ENCODE measurements around the gene SLC35F6.
"Not testable (repeated sequence)": the region's sequence is repeated elsewhere in the genome, so short reads cannot be mapped to it uniquely, and the experiment has no call there.

Gene SLC35F6

DNA sequence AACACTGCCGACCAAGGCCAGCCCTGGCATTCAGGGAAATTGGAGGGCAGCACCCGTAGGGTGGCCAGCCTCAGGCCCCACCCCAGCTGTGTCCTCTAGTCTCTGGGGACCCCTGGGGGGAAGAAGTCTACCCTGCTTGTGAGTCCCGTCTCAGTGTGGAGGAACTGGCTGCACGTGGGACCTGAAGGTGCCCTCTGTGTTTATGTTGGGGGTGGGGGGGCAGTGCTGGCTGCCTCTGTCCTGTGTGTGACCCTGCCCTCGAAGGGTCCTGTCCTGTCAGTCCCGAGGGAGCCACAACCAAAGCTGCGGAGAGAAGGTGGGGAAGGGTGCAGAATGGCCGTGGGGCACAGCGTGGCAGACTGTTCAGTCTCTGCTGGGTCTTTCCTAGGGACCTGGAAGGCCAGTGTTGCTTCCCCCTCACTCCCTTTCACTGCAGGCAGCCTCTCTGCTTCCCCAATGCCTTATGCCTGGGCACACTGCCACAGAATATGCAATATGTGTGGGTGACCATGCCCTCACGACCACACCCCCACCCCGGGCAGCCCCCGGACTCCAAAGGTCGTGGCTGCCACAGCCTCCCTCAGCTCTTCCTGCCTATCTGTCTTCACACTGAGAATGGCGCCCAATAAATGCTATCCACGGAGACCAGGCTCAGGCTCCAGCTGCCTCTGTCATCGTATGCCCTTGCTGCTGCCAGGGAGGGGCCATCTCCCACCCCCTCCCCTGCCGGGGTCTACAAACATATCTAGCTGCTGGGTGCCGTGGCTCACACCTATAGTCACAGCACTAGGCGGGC, 33.3 kb upstream of the SLC35F6 start:
- DNase-seq (ENCODE audit: low read depth in 2 of 2, low spot score in 1 of 2): no peak

- no peak for DNase-seq (ENCODE audit: low read depth in 2 of 2, low spot score in 1 of 2)
These were observed 32.4 kb upstream of the SLC35F6 start for GRCh38 chr2:26731714-26732113.

DNA sequence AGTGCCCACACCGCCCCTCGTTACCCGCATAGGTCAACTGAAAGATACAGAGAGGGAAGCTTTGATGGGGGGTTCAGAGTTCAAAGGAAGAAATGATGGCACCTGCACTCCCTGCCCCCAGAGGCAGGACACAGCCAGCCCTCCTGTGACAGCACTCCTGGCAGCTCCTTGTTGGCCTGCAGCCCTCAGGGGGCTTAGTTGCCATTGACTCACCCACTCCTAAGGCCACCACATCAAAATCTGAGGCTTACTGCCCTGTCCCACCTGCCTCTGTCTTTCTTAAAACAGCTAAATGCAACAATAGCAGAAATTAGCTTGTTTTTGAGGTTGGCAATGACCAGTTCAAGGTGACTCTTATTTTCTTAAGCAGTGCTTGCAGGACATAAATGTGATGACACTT, 31.6 kb upstream of the SLC35F6 start:
- DNase-seq (ENCODE audit: low read depth in 2 of 2, low spot score in 1 of 2): no peak

- no peak for DNase-seq (ENCODE audit: low read depth in 2 of 2, low spot score in 1 of 2)
These were observed 30.7 kb upstream of the SLC35F6 start for GRCh38 chr2:26733413-26733812.

GRCh38 chr2:26735097-26735496, 29.0 kb upstream of the SLC35F6 start:
- no peak for DNase-seq (ENCODE audit: low read depth in 2 of 2, low spot score in 1 of 2)

GRCh38 chr2:26735883-26736588, 28.0 kb upstream of the SLC35F6 start:
- DNase-seq (ENCODE audit: low read depth in 2 of 2, low spot score in 1 of 2): no peak

- no peak for DNase-seq (ENCODE audit: low read depth in 2 of 2, low spot score in 1 of 2)
These were observed 26.9 kb upstream of the SLC35F6 start for GRCh38 chr2:26737221-26737620.

GRCh38 chr2:26738481-26738880, 25.6 kb upstream of the SLC35F6 start:
- DNase-seq (ENCODE audit: low read depth in 2 of 2, low spot score in 1 of 2): no peak

DNA sequence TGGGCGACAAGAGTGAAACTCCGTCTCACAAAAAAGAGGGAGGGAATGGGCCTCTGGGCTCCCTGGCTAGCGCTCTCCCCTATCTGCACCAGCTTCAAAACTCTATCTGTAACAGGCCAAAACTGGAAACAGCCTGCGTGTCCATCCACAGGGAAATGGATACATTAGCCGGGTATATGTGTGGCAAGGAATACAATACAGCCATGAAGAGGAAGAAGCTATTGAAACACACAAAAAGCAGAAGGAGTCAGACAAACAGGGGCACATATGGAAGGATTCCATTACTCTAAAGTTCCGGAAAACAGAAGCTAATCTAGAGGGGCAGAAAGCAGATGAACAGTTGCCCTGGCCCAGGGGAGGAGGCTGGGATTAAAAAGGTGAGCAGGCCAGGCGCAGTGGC, 24.6 kb upstream of the SLC35F6 start:
- no peak for DNase-seq (ENCODE audit: low read depth in 2 of 2, low spot score in 1 of 2)

GRCh38 chr2:26740346-26740745, 23.7 kb upstream of the SLC35F6 start:
- DNase-seq (ENCODE audit: low read depth in 2 of 2, low spot score in 1 of 2): no peak

GRCh38 chr2:26740890-26741302, 23.2 kb upstream of the SLC35F6 start:
- DNase-seq (ENCODE audit: low read depth in 2 of 2, low spot score in 1 of 2): no peak

- DNase-seq (ENCODE audit: low read depth in 2 of 2, low spot score in 1 of 2): no peak
These were observed 21.9 kb upstream of the SLC35F6 start for GRCh38 chr2:26742048-26742770.

DNA sequence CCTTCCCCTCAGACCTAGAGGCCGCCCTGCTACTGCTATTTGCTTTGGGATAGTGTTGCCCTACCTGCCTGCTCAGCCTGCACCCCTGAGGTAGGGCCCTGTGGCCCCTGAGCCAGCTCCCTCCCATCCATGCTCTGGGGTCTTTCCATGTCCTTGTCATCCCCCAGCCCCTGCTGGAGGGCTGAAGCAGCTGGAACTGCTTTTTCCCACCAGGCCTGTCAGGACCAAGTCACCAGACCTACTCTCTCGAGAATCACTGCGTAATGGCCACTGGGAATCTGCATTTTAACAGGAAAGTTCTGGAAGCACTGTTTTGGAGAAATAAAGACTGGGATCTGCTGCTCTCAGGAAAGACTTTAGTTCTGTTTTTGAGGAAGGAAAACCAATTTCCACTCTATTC, 20.2 kb upstream of the SLC35F6 start:
- DNase-seq (ENCODE audit: low read depth in 2 of 2, low spot score in 1 of 2): no peak

DNA sequence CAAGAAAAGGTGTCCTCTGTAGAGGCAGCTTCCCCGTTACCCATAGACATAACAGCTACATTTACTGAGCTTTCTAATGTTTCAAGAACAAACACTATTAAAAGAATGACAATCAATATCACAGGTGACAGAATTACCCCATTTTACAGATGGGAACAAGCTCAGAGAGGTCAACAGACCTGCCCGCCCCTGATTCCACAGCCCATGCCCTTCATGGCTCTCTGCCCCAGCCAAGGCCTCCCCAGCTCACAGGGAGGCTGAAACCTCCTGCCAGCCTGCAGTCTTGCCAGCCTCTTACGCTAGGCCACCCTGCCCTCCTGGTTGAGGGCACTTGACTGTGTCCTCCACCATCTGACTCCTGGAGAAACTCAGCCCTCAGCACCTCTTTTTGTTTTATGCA, 19.1 kb upstream of the SLC35F6 start:
- no peak for DNase-seq (ENCODE audit: low read depth in 2 of 2, low spot score in 1 of 2)

GRCh38 chr2:26745609-26746327, 18.3 kb upstream of the SLC35F6 start:
- peak; percentile 60 to 72 for DNase-seq (ENCODE audit: low read depth in 2 of 2, low spot score in 1 of 2)

- DNase-seq (ENCODE audit: low read depth in 2 of 2, low spot score in 1 of 2): no peak
These were observed 17.1 kb upstream of the SLC35F6 start for GRCh38 chr2:26746934-26747333.

DNA sequence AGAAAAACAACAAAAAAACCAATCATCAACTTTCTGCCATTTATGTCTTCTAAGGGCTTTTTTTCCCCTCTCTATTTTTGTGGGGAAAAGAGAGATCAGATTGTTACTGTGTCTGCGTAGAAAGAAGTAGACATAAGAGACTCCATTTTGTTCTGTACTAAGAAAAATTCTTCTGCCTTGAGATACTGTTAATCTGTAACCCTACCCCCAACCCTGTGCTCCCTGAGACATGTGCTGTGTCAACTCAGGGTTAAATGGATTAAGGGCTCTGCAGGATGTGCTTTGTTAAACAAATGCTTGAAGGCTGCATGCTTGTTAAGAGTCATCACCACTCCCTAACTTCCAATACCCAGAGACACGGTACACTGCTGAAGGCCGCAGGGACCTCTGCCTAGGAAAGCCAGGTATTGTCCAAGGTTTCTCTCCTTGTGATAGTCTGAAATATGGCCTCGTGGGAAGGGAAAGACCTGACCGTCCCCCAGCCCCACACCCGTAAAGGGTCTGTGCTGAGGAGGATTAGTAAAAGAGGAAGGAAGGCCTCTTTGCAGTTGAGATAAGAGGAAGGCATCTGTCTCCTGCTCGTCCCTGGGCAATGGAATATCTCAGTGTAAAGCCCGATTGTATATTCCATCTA, 14.2 kb upstream of the SLC35F6 start:
- not testable (repeated sequence) for DNase-seq (ENCODE audit: low read depth in 2 of 2, low spot score in 1 of 2)

DNA sequence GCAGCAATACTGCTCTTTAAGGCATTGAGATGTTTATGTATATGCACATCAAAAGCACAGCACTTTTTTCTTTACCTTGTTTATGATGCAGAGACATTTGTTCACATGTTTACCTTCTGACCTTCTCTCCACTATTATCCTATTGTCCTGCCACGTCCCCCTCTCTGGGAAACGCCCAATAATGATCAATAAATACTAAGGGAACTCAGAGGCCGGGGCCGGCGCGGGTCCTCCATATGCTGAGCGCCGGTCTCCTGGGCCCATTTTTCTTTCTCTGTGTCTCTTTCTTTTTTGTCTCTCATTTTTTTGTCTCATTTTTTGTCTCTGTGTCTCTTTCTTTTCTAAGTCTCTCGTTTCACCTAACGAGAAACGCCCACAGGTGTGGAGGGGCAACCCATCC, 13.6 kb upstream of the SLC35F6 start:
- not testable (repeated sequence) for DNase-seq (ENCODE audit: low read depth in 2 of 2, low spot score in 1 of 2)

- DNase-seq (ENCODE audit: low read depth in 2 of 2, low spot score in 1 of 2): no peak
These were observed 11.4 kb upstream of the SLC35F6 start for GRCh38 chr2:26752656-26753055.

GRCh38 chr2:26754539-26754938, 9.5 kb upstream of the SLC35F6 start:
- no peak for DNase-seq (ENCODE audit: low read depth in 2 of 2, low spot score in 1 of 2)
